PC-3 (cell line): ENCODE data around the gene CST5. TPM values are rescaled to one million over a fixed set of nuclear protein-coding genes. Genes with fewer than 3 reads are reported as not detected.

Experiments
- ATAC-seq: fragments of 200-7000 bp; cut with Tn5 transposase; 2 replicates; pipeline ENCODE4 v1.9.1; 2020; ENCODE audit warnings: mild to moderate bottlenecking, moderate library complexity
- BruUV-seq: library from RNA; stranded (reverse); fragments of 400-500 nt; replicated peaks from 2 replicates; lab custom pipeline; 2021; lab: Mats Ljungman, UMichigan
- CTCF ChIA-PET: fragments of 300-600 bp; sonication (Branson Sonifier 250); formaldehyde crosslinking; loops from one replicate; lab custom pipeline; 2022; ENCODE audit warnings: antibody characterized with exemption; lab: Charles Lee
- POLR2A ChIA-PET: fragments of 300-600 bp; sonication (Branson Sonifier 250); formaldehyde crosslinking; loops from one replicate; lab custom pipeline; 2022; ENCODE audit warnings: antibody characterized with exemption; ENCODE audit not compliant: unreplicated experiment; lab: Charles Lee
- DNase-seq: peaks from one replicate; pipeline ENCODE4 v3.0.0-alpha.2; 2015
- H2AFZ ChIP-seq: fragments of 300-600 bp; sonication (generic); 2 replicates; pipeline ENCODE4 v1.6.0; 2016; ENCODE audit warnings: antibody characterized with exemption, low read length
- H3F3A ChIP-seq: fragments of 300-600 bp; sonication (generic); one replicate; pipeline ENCODE4 v1.6.0; 2017; ENCODE audit warnings: antibody characterized with exemption, low read length, control low read depth, mild to moderate bottlenecking; ENCODE audit not compliant: unreplicated experiment
- H3K27ac ChIP-seq: fragments of 300-600 bp; sonication (generic); 2 replicates; pipeline ENCODE4 v1.5.1; 2016; ENCODE audit warnings: mild to moderate bottlenecking, low read length
- H3K27me3 ChIP-seq: fragments of 300-600 bp; sonication (generic); 2 replicates; pipeline ENCODE4 v1.6.1; 2016; ENCODE audit warnings: low read length, mixed read lengths
- H3K36me3 ChIP-seq: fragments of 300-600 bp; sonication (generic); 2 replicates; pipeline ENCODE4 v1.6.1; 2016; ENCODE audit warnings: low read depth, mixed run types, low read length, mixed read lengths
- H3K4me1 ChIP-seq: fragments of 300-600 bp; sonication (generic); 2 replicates; pipeline ENCODE4 v1.5.1; 2016; ENCODE audit warnings: low read length; ENCODE audit not compliant: insufficient read depth
- H3K4me2 ChIP-seq: fragments of 300-600 bp; sonication (generic); 2 replicates; pipeline ENCODE4 v1.6.0; 2016; ENCODE audit warnings: low read length
- H3K4me3 ChIP-seq: fragments of 300-600 bp; sonication (generic); 2 replicates; pipeline ENCODE4 v1.5.1; 2016; ENCODE audit warnings: mild to moderate bottlenecking, low read length, mixed read lengths
- H3K79me2 ChIP-seq: fragments of 300-600 bp; sonication (generic); 2 replicates; pipeline ENCODE4 v1.6.1; 2017; ENCODE audit warnings: low read length, mixed read lengths
- H3K9ac ChIP-seq: fragments of 300-600 bp; sonication (generic); 2 replicates; pipeline ENCODE4 v1.6.0; 2016; ENCODE audit warnings: mild to moderate bottlenecking, low read length
- H3K9me2 ChIP-seq: fragments of 300-600 bp; sonication (generic); replicated peaks from 2 replicates; pipeline ENCODE4 v1.6.1; 2016; ENCODE audit warnings: mixed run types, low read length, mixed read lengths
- H3K9me3 ChIP-seq: fragments of 300-600 bp; sonication (generic); 2 replicates; pipeline ENCODE4 v1.6.1; 2016; ENCODE audit warnings: low read length, mixed read lengths
- H4K20me1 ChIP-seq: fragments of 300-600 bp; sonication (generic); 2 replicates; pipeline ENCODE4 v1.6.1; 2016; ENCODE audit warnings: low read length, mixed read lengths
- EZH2 ChIP-seq: fragments of 300-600 bp; sonication (generic); IDR thresholded peaks from one replicate; pipeline ENCODE4 v1.6.1; 2017; ENCODE audit warnings: antibody characterized with exemption, mild to moderate bottlenecking, low read length; ENCODE audit not compliant: unreplicated experiment
- EZH2phosphoT487 ChIP-seq: fragments of 300-600 bp; sonication (generic); IDR thresholded peaks from 2 replicates; pipeline ENCODE4 v1.6.1; 2018; ENCODE audit warnings: mild to moderate bottlenecking, antibody characterized with exemption, low read length, borderline replicate concordance
- intact Hi-C: fragments of 100-400 bp; cut with micrococcal nuclease; formaldehyde crosslinking; loops from 2 replicates; pipeline ENCODE4 v1.9.0; 2023
- total RNA-seq: library from RNA; depleted of rRNA; stranded (reverse); fragments of >200 nt; gene quantifications from 2 replicates; pipeline ENCODE4 v1.2.3, GENCODE V29; 2014
- TF ChIP-seq, protein P1 (sequence below): fragments of 300-600 bp; sonication (generic); conservative IDR thresholded peaks from 2 replicates; pipeline ENCODE4 v1.5.1; 2017; ENCODE audit warnings: antibody characterized with exemption, low read depth, mild to moderate bottlenecking, low read length

Gene CST5
- total RNA-seq, 1 experiment from 2014 or later: not detected

DNA sequence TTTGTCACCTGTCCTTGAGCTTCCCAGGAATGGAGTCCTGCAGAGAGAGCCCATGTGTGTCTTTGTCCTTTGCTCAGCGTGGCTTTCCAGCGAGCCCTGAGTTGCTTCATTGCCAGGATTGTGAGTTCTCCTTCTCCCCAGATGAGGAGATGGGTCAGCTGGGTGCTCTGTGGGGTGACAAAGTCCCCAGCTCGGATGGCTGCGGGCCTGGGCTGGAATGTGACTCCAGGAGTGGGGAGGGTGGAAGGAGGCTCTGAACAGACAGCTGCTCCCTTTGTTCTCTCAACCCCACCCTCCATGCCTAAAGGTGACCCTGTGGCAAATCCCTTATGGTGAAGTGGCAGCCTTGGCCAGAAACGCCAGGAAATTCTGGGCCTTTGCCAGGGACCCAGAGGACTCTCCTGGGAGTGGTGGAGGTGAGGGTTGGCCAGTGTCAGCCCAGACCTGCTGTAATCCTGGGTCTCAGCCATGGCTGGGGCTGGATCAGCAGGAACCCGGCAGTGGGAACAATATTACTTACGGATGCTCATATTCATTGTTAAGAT is 44.4 kb upstream of the CST5 start:
- Histone ChIP-seq H3K9me2 (no peaks in the 10 kb centered on the region), H3K36me3 (no peaks in the 10 kb centered on the region), H3K9ac (no peak overlapping the region), H3K9me3 (no peaks in the 10 kb centered on the region), H3K79me2 (no peaks in the 10 kb centered on the region), H4K20me1 (no peaks in the 10 kb centered on the region), H3K4me2 (no peak overlapping the region), H3K4me1 (peaks cover 23% of the 10 kb centered on the region), H3F3A (no peaks in the 10 kb centered on the region), H3K27ac (no peak overlapping the region), H2AFZ (no peak overlapping the region), H3K4me3 (no peak overlapping the region), H3K27me3 (peaks cover 28% of the 10 kb centered on the region)
- CTCF ChIA-PET: no interaction called here
- POLR2A ChIA-PET: no interaction called here
- DNase-seq (no peak), ATAC-seq (no peak)
- no TSS peak for BruUV-seq
- intact Hi-C loops: no loop called here
- TF ChIP-seq EZH2 (no peak), EZH2phosphoT487 (no peak)
- TF ChIP-seq, protein P1, sequence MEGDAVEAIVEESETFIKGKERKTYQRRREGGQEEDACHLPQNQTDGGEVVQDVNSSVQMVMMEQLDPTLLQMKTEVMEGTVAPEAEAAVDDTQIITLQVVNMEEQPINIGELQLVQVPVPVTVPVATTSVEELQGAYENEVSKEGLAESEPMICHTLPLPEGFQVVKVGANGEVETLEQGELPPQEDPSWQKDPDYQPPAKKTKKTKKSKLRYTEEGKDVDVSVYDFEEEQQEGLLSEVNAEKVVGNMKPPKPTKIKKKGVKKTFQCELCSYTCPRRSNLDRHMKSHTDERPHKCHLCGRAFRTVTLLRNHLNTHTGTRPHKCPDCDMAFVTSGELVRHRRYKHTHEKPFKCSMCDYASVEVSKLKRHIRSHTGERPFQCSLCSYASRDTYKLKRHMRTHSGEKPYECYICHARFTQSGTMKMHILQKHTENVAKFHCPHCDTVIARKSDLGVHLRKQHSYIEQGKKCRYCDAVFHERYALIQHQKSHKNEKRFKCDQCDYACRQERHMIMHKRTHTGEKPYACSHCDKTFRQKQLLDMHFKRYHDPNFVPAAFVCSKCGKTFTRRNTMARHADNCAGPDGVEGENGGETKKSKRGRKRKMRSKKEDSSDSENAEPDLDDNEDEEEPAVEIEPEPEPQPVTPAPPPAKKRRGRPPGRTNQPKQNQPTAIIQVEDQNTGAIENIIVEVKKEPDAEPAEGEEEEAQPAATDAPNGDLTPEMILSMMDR: no peak

DNA sequence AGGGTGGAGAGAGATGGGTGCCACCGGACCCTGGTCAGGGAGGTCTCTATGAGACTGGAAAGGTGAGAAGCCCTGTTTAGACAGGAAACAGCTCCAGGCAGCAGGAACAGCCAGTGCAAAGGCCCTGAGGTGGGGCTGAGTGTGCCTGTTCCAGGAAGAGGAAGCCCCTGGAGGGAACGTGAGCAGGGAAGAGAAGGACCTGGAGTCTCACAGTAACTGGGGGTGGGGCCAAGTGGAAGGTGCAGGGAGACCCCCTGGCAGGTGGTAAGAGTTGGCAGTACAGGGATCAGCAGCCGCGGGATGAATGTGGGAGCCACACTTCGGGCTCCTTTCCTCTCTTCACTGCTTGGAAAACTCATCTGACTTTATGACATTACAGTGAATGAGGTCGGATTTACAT is 43.8 kb upstream of the CST5 start:
- H3K9me2 ChIP-seq: no peaks in the 10 kb centered on the region
- H3K9ac ChIP-seq: no peak overlapping the region
- H3K27me3 ChIP-seq: peaks cover 26% of the 10 kb centered on the region
- no peak overlapping the region for H3K27ac ChIP-seq
- H3K36me3 ChIP-seq: no peaks in the 10 kb centered on the region
- no TSS peak for BruUV-seq
- H2AFZ ChIP-seq: no peak overlapping the region
- H3K4me1 ChIP-seq: peaks cover 23% of the 10 kb centered on the region
- no peak overlapping the region for H3K4me3 ChIP-seq
- no peaks in the 10 kb centered on the region for H3F3A ChIP-seq
- no peaks in the 10 kb centered on the region for H3K79me2 ChIP-seq
- ChIA-PET CTCF (no interaction called here), POLR2A (no interaction called here)
- DNase-seq: no peak
- intact Hi-C loops: no loop called here
- H3K4me2 ChIP-seq: no peak overlapping the region
- ATAC-seq: no peak
- H3K9me3 ChIP-seq: no peaks in the 10 kb centered on the region
- H4K20me1 ChIP-seq: no peaks in the 10 kb centered on the region
- TF ChIP-seq EZH2: no peak
- TF ChIP-seq EZH2phosphoT487: no peak
- TF ChIP-seq, protein P1: no peak

DNA sequence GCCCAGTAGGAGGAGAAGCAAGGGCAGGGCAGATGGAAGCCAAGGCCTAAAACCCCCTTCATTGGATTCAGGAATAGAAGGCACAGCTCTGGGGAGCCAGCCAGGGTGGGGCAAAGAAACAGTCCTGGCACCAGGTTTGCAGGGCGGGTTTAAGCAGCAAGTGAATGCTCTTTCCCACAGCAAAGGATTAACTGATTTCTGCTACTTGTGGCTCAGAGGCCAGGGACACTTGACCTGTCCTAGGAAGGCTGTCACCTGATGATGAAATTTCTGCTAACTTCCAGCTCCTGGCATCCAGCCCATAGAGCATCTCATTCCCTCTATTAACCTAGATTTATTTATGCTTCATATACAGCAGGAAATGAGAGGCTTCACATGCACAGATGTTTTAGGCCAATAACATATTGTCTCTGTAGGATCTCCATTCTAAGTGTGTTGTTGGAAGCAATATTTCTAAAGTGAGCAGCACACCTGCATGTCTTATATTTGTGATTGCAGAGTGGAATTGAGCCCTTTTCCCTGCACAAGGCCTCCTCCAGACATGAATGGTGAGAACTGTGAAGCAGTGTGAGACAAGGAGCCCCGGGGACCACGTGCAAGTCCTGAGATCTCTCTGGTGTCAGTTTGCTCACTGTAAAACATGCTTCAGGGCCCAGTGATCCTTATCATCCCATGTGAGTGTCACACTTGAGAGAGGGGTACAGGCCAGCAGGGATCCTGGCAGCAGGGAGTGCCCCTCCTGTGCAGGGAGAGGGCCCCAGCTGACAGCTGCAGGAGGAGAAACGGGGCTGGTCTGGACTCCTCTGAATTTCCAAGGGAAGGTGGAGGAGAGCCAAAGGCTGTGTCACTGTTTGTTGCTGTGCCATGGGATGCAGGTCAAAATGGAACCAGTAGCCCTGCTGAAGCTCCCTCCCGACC is 41.1 kb upstream of the CST5 start:
- TF ChIP-seq EZH2phosphoT487 (no peak), EZH2 (no peak)
- TF ChIP-seq, protein P1: no peak
- DNase-seq (peak; percentile 13), ATAC-seq (no peak)
- no TSS peak for BruUV-seq
- H3K79me2 ChIP-seq: no peaks in the 10 kb centered on the region
- intact Hi-C loops: no loop called here
- H3K4me2 ChIP-seq: peak overlapping the region; percentile 23
- no peaks in the 10 kb centered on the region for H3K36me3 ChIP-seq
- H3K4me3 ChIP-seq: no peak overlapping the region
- no peaks in the 10 kb centered on the region for H3K9me3 ChIP-seq
- H3K9me2 ChIP-seq: no peaks in the 10 kb centered on the region
- peak overlapping the region; percentile 70 for H3K27ac ChIP-seq
- no peak overlapping the region for H3K9ac ChIP-seq
- H4K20me1 ChIP-seq: no peaks in the 10 kb centered on the region
- ChIA-PET POLR2A (no interaction called here), CTCF (no interaction called here)
- peaks cover 30% of the 10 kb centered on the region; the same call in 1 of the 2 replicates for H3K27me3 ChIP-seq
- no peak overlapping the region for H2AFZ ChIP-seq
- no peaks in the 10 kb centered on the region for H3F3A ChIP-seq
- H3K4me1 ChIP-seq: peaks cover 23% of the 10 kb centered on the region
